Measurements from ENCODE around the gene CCL5. TPM values are rescaled to one million over a fixed set of nuclear protein-coding genes. Genes with fewer than 3 reads are reported as not detected.

Gene CCL5
- total and polyA plus RNA-seq, 10 of the 15 experiments (the other 5 are each of a cell fraction or from before 2014, with no cell fraction given), result 45.7 to 186 (median 90.8) TPM

DNA sequence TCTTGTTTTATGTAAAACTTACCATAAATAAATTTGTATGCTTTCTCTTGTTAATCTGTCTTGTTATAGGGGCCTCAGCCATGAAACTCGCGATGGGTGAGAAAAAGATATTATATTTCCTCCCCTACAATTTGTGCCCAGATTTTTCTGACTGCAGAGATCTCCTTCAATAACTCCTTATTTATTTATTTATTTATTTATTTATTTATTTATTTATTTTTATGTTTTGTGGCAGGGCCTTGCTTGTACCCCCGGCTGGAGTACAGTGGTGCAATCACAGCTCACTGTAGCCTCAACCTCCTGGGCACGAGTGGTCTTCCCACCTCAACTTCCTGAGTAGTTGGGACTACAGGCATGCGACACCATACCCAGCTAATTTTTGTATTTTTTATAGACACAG, 23.3 kb upstream of the CCL5 start:
- Histone ChIP-seq H2AFZ (ENCODE audit: control insufficient read depth, low read depth, low read length) (no peak overlapping the region), H3K4me3 (no peak overlapping the region), H3K4me2 (ENCODE audit: control insufficient read depth, insufficient read depth) (no peak overlapping the region), H3K36me3 (ENCODE audit: control insufficient read depth in 2 of 2, insufficient read depth in 2 of 2, low read length in 1 of 2) (no peaks in the 10 kb centered on the region), H3K9ac (ENCODE audit: control insufficient read depth, insufficient read depth, low read length) (no peak overlapping the region), H4K20me1 (ENCODE audit: control insufficient read depth, insufficient read depth) (no peaks in the 10 kb centered on the region), H3K27ac (ENCODE audit: control insufficient read depth, insufficient read depth) (no peak overlapping the region), H3K79me2 (ENCODE audit: control insufficient read depth, insufficient read depth, low read length) (no peaks in the 10 kb centered on the region), H3K4me1 (ENCODE audit: control insufficient read depth, insufficient read depth, low read length) (no peaks in the 10 kb centered on the region), H3K27me3 (replicated peaks in 1 of 2; ENCODE audit: control insufficient read depth in 2 of 2, insufficient read depth in 2 of 2, low read length in 1 of 2) (no peaks in the 10 kb centered on the region), H3K9me3 (replicated peaks; ENCODE audit: control insufficient read depth, insufficient read depth, low read length) (no peaks in the 10 kb centered on the region)
- FAIRE-seq, result no peak
- WGBS (ENCODE audit: insufficient coverage, insufficient replicate concordance, low lambda C conversion rate, missing lambda C conversion rate), result 71% methylated on average over 5 of the region's 5 CpGs
- ChIA-PET SMC1A (ENCODE audit: uncharacterized antibody, unreplicated experiment) (interaction anchor here (0.5 to 2.3 kb wide), 6 partner anchors 10 to 55 kb away, joined by 3 to 8 read pairs (median 4); no protein-coding TSS in a partner anchor), POLR2A (no interaction called here), CTCF (interaction anchor here (1.0 to 1.9 kb wide), 3 partner anchors 10 to 55 kb away, joined by 3 to 4 read pairs (median 3); no protein-coding TSS in a partner anchor), RAD21 (ENCODE audit: unreplicated experiment) (no interaction called here)
- no peak for ATAC-seq
- intact Hi-C loops (cut with micrococcal nuclease; ENCODE audit: unreplicated experiment), result no loop called here
- no peak for DNase-seq (ENCODE audit: low read depth, low spot score)
- no TSS peak for BruUV-seq (replicated peaks)
- in situ Hi-C loops (cut with MboI), result no loop called here
- TF ChIP-seq NR2C2 (IDR thresholded peaks at IDR 0.05; ENCODE audit: borderline replicate concordance, control insufficient read depth, insufficient read length, low read depth), result no peak
- TF ChIP-seq, protein P1, sequence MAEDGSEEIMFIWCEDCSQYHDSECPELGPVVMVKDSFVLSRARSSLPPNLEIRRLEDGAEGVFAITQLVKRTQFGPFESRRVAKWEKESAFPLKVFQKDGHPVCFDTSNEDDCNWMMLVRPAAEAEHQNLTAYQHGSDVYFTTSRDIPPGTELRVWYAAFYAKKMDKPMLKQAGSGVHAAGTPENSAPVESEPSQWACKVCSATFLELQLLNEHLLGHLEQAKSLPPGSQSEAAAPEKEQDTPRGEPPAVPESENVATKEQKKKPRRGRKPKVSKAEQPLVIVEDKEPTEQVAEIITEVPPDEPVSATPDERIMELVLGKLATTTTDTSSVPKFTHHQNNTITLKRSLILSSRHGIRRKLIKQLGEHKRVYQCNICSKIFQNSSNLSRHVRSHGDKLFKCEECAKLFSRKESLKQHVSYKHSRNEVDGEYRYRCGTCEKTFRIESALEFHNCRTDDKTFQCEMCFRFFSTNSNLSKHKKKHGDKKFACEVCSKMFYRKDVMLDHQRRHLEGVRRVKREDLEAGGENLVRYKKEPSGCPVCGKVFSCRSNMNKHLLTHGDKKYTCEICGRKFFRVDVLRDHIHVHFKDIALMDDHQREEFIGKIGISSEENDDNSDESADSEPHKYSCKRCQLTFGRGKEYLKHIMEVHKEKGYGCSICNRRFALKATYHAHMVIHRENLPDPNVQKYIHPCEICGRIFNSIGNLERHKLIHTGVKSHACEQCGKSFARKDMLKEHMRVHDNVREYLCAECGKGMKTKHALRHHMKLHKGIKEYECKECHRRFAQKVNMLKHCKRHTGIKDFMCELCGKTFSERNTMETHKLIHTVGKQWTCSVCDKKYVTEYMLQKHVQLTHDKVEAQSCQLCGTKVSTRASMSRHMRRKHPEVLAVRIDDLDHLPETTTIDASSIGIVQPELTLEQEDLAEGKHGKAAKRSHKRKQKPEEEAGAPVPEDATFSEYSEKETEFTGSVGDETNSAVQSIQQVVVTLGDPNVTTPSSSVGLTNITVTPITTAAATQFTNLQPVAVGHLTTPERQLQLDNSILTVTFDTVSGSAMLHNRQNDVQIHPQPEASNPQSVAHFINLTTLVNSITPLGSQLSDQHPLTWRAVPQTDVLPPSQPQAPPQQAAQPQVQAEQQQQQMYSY (CRISPR knock-in tag; IDR thresholded peaks at IDR 0.05), result no peak
- TF ChIP-seq, protein P2, sequence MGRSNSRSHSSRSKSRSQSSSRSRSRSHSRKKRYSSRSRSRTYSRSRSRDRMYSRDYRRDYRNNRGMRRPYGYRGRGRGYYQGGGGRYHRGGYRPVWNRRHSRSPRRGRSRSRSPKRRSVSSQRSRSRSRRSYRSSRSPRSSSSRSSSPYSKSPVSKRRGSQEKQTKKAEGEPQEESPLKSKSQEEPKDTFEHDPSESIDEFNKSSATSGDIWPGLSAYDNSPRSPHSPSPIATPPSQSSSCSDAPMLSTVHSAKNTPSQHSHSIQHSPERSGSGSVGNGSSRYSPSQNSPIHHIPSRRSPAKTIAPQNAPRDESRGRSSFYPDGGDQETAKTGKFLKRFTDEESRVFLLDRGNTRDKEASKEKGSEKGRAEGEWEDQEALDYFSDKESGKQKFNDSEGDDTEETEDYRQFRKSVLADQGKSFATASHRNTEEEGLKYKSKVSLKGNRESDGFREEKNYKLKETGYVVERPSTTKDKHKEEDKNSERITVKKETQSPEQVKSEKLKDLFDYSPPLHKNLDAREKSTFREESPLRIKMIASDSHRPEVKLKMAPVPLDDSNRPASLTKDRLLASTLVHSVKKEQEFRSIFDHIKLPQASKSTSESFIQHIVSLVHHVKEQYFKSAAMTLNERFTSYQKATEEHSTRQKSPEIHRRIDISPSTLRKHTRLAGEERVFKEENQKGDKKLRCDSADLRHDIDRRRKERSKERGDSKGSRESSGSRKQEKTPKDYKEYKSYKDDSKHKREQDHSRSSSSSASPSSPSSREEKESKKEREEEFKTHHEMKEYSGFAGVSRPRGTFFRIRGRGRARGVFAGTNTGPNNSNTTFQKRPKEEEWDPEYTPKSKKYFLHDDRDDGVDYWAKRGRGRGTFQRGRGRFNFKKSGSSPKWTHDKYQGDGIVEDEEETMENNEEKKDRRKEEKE (IDR thresholded peaks at IDR 0.05), result no peak
- no peak for TF ChIP-seq POU2F2 (IDR thresholded peaks at IDR 0.05; ENCODE audit: borderline replicate concordance, low read depth, low read length)
- TF ChIP-seq NFIC (IDR thresholded peaks at IDR 0.05; ENCODE audit: low read depth, low read length), result no peak
- no peak for TF ChIP-seq KAT2A (conservative IDR thresholded peaks at IDR 0.05; ENCODE audit: control insufficient read depth, low read depth, low read length)
- no peak for TF ChIP-seq POLR2A (IDR thresholded peaks at IDR 0.05; ENCODE audit: low read depth, low read length)
- TF ChIP-seq MXI1 (IDR thresholded peaks at IDR 0.05; ENCODE audit: low read depth, low read length), result no peak
- TF ChIP-seq, protein P3, sequence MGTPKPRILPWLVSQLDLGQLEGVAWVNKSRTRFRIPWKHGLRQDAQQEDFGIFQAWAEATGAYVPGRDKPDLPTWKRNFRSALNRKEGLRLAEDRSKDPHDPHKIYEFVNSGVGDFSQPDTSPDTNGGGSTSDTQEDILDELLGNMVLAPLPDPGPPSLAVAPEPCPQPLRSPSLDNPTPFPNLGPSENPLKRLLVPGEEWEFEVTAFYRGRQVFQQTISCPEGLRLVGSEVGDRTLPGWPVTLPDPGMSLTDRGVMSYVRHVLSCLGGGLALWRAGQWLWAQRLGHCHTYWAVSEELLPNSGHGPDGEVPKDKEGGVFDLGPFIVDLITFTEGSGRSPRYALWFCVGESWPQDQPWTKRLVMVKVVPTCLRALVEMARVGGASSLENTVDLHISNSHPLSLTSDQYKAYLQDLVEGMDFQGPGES (IDR thresholded peaks at IDR 0.05), result no peak
- no peak for TF ChIP-seq SMC3 (IDR thresholded peaks at IDR 0.05; ENCODE audit: borderline replicate concordance, low read length)
- TF ChIP-seq RAD51 (IDR thresholded peaks at IDR 0.05), result no peak

Measured in GM12878 (cell line).